ENCODE measurements around the gene RASA1.

The RASA1 gene

GRCh38 chr5:87411586-87411972, 143.9 kb downstream of the RASA1 start:
- H3K27me3 ChIP-seq (replicated peaks; ENCODE audit: control insufficient read depth, insufficient read depth, low read length), result no peaks in the 10 kb centered on the region
- no peak for DNase-seq (ENCODE audit: extremely low read depth, insufficient read length)
- TF ChIP-seq, protein P1, sequence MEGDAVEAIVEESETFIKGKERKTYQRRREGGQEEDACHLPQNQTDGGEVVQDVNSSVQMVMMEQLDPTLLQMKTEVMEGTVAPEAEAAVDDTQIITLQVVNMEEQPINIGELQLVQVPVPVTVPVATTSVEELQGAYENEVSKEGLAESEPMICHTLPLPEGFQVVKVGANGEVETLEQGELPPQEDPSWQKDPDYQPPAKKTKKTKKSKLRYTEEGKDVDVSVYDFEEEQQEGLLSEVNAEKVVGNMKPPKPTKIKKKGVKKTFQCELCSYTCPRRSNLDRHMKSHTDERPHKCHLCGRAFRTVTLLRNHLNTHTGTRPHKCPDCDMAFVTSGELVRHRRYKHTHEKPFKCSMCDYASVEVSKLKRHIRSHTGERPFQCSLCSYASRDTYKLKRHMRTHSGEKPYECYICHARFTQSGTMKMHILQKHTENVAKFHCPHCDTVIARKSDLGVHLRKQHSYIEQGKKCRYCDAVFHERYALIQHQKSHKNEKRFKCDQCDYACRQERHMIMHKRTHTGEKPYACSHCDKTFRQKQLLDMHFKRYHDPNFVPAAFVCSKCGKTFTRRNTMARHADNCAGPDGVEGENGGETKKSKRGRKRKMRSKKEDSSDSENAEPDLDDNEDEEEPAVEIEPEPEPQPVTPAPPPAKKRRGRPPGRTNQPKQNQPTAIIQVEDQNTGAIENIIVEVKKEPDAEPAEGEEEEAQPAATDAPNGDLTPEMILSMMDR (IDR thresholded peaks at IDR 0.05; ENCODE audit: insufficient read depth, low read length, poor library complexity, severe bottlenecking), result no peak
- peaks cover 2% of the 10 kb centered on the region for H3K36me3 ChIP-seq (ENCODE audit: control insufficient read depth, insufficient read depth, low read length)
- peak overlapping the region; percentile 90 for H3K4me3 ChIP-seq (replicated peaks; ENCODE audit: low read depth, low read length)

DNA sequence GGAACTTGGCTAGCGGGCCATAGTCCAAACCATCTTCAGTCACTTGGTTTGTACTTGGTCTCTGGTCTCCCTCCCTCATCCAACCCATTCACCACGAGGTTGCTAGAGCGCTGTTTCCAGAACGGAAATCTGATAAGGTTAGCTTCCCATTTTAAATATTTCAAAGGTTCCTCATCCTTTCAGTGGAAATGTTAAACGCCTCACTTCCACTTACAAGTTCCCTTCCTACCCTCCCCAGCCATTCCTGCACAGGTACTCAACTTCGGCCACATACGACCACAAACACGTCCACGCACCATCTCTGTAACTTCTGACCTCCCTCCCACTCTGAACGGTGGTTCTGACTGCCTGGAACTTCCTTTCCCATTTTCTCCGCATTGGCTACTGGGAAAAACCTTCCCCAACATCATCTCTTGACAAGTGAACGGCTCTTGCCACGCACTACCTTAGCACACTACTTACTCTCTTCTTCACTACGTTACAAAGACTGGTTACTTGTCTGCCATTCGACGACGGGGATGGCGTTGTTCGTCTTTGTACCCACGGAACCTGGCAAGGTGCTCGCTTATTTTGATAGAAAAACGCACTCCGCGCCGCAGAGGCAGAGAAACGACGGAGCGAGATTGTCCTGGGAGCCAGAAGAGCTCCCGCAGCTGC, 144.4 kb downstream of the RASA1 start:
- Histone ChIP-seq H3K27me3 (replicated peaks; ENCODE audit: control insufficient read depth, insufficient read depth, low read length) (no peaks in the 10 kb centered on the region), H3K4me3 (replicated peaks; ENCODE audit: low read depth, low read length) (peak overlapping the region; percentile 90), H3K36me3 (ENCODE audit: control insufficient read depth, insufficient read depth, low read length) (no peaks in the 10 kb centered on the region; the same call in none of the 2 replicates)
- TF ChIP-seq, protein P1 (IDR thresholded peaks at IDR 0.05; ENCODE audit: insufficient read depth, low read length, poor library complexity, severe bottlenecking), result no peak
- DNase-seq (ENCODE audit: extremely low read depth, insufficient read length), result no peak

- no peaks in the 10 kb centered on the region; the same call in none of the 2 replicates for H3K36me3 ChIP-seq (ENCODE audit: control insufficient read depth, insufficient read depth, low read length)
- H3K27me3 ChIP-seq (replicated peaks; ENCODE audit: control insufficient read depth, insufficient read depth, low read length), result no peaks in the 10 kb centered on the region
- peak within 1 kb of the TSS; percentile 90 for H3K4me3 ChIP-seq (replicated peaks; ENCODE audit: low read depth, low read length)
- peak; percentile 96 for DNase-seq (ENCODE audit: extremely low read depth, insufficient read length)
- TF ChIP-seq, protein P1 (IDR thresholded peaks at IDR 0.05; ENCODE audit: insufficient read depth, low read length, poor library complexity, severe bottlenecking), result no peak
Observed at GRCh38 chr5:87412630-87413342, 145.1 kb downstream of the RASA1 start, which contains the start of gene CCNH. Gene CCNH (minus strand): TSS chr5:87412930. CDS start chr5:87412794, 136 bp downstream.

DNA sequence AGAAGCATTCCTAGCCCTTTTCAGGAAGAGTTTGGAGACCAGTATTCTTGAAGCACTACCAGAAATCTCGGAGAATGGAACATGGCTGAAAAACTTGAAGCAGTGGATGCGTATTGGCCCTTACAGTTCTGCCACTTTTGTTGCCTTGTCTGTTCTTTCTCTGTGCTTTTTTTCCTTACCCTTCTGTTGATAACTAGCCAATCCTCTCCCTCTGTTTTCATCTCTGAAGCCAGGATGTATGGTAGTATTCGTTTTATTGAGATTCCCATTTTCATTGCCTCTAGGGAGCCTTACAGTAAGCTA, 145.6 kb downstream of the RASA1 start:
- H3K27me3 ChIP-seq (replicated peaks; ENCODE audit: control insufficient read depth, insufficient read depth, low read length), result no peaks in the 10 kb centered on the region
- no peak for DNase-seq (ENCODE audit: extremely low read depth, insufficient read length)
- H3K36me3 ChIP-seq (ENCODE audit: control insufficient read depth, insufficient read depth, low read length), result no peaks in the 10 kb centered on the region; the same call in 1 of the 2 replicates
- TF ChIP-seq, protein P1 (IDR thresholded peaks at IDR 0.05; ENCODE audit: insufficient read depth, low read length, poor library complexity, severe bottlenecking), result no peak
- peak overlapping the region; percentile 54 for H3K4me3 ChIP-seq (replicated peaks; ENCODE audit: low read depth, low read length)

- H3K4me3 ChIP-seq (replicated peaks; ENCODE audit: low read depth, low read length), result no peak overlapping the region
Observed at GRCh38 chr5:87418506-87418905, 150.8 kb downstream of the RASA1 start.

More at GRCh38 chr5:87418506-87418905, 150.8 kb downstream of the RASA1 start:
- DNase-seq (ENCODE audit: extremely low read depth, insufficient read length), result no peak
- Histone ChIP-seq H3K27me3 (replicated peaks; ENCODE audit: control insufficient read depth, insufficient read depth, low read length) (no peaks in the 10 kb centered on the region), H3K36me3 (ENCODE audit: control insufficient read depth, insufficient read depth, low read length) (no peaks in the 10 kb centered on the region)
- TF ChIP-seq, protein P1 (IDR thresholded peaks at IDR 0.05; ENCODE audit: insufficient read depth, low read length, poor library complexity, severe bottlenecking), result no peak

All from GM06990 (cell line).